GM08714 (cell line): ENCODE measurements around the gene TMPRSS9.
"Not testable (repeated sequence)": the region's sequence is repeated elsewhere in the genome, so short reads cannot be mapped to it uniquely, and the experiment has no call there.

Experiments used
- H3K4me3 ChIP-seq: fragments of 200-500 bp; sonication (Bioruptor generic); 2 replicates; pipeline ENCODE4 v1.5.1; 2014; ENCODE audit warnings: mild to moderate bottlenecking, low read length, inconsistent platforms
- ZNF274 ChIP-seq: IDR thresholded peaks from 2 replicates; pipeline ENCODE4 v1.6.1; 2012; ENCODE audit warnings: mild to moderate bottlenecking, low read depth, low read length

Gene TMPRSS9

DNA sequence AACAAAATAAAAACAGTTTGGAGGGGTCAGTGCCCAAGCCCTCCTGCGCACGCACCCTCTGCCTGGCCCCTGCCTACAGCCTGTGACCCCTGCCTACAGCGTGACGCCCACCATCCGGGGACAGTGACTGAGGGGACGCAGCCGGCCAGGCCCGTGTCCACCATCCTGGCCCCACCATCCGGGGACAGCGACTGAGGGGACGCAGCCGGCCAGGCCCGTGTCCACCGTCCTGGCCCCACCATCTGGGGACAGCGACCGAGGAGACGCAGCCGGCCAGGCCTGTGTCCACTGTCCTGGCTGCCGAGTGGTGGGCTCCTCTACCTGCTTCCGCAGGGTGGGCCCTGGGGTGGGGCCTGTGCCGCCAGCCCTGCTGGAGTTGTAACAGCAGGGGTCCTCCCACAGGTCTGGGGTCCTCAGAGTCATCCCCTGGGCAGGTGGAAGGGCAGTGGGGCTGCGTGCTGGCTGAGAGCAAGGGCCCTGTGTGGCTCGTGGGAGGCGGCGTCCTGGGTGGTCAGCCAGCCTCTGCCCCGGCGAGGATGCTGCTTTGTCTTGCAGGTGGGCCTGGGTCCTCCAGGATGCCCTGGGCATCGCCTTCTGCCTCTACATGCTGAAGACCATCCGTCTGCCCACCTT lies 17.3 kb upstream of the TMPRSS9 start:
- TF ChIP-seq ZNF274, result no peak
- no peak overlapping the region for H3K4me3 ChIP-seq

DNA sequence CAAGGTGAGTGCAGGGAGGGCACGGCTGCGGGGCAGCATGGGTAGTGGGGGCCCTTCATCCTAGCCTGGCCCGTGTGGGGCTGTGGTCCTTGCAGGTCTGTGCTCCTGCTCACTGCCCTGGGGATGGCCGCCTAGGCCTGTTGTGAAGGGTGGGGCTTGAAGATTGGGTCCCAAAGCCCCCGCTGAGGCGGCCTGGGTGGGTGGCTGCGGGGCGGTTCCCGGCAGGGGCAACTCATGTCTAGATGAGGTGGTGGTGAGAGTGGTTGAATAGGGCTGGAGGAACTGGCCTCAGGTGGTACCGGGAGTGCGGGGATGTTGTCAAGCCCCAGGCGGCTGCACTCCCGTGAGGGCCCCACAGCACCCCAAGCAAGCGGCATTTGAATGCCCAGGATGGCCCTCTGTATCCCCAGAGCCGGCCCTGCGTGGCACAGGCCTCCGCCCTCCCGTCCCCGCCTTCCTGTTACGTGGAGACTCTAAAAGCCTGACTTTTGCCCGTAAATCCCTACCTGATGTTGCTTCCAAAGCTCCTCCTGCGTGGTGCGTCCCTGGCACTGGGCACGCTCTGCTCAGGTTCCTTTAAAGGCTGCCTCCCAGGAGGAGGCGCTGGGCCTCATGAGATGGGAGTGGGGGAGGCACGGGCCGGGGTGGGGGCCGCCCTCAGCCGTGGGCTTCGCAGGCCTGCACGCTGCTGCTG lies 16.6 kb upstream of the TMPRSS9 start:
- H3K4me3 ChIP-seq, result no peak overlapping the region
- no peak for TF ChIP-seq ZNF274

DNA sequence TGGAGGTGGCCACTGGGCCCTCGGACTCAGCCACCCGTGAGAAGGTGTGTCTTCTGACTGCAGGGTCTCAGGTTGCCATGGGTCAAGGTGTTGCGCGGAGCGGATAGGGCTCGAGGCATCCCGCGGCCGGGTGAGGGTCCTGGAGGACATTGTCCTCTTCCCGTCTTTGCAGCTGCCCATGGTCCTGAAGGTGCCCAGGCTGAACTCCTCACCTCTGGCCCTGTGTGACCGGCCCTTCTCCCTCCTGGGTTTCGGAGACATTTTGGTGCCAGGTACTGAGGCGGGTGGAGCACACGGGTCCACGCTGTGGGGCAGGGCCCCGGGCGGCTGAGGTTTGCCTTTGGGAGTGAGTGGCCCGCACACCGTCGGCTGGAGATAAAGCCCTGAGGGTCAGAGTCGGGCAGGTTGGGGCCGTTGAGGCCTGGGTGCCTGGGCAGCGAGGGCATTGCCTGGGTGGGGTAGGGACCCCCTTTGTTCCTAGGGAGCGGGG lies 15.6 kb upstream of the TMPRSS9 start:
- no peak for TF ChIP-seq ZNF274
- no peak overlapping the region for H3K4me3 ChIP-seq

DNA sequence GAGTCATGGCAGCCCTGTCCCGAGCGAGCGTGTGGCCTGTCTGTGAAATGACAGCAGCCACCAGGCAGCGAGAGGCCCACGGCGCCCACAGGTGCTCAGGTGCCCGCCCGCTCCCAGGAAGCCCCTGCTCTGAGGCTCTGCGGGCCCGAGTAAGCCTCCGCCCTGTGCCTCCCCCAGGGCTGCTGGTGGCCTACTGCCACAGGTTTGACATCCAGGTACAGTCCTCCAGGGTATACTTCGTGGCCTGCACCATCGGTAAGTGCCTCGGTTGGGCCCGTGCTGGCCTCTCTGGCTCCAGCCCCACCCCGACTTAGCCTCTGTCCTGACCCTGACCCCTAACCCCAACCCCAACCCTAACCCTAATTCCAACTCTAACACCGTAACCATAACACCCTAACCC lies 15.0 kb upstream of the TMPRSS9 start:
- H3K4me3 ChIP-seq, result no peak overlapping the region
- TF ChIP-seq ZNF274, result no peak

DNA sequence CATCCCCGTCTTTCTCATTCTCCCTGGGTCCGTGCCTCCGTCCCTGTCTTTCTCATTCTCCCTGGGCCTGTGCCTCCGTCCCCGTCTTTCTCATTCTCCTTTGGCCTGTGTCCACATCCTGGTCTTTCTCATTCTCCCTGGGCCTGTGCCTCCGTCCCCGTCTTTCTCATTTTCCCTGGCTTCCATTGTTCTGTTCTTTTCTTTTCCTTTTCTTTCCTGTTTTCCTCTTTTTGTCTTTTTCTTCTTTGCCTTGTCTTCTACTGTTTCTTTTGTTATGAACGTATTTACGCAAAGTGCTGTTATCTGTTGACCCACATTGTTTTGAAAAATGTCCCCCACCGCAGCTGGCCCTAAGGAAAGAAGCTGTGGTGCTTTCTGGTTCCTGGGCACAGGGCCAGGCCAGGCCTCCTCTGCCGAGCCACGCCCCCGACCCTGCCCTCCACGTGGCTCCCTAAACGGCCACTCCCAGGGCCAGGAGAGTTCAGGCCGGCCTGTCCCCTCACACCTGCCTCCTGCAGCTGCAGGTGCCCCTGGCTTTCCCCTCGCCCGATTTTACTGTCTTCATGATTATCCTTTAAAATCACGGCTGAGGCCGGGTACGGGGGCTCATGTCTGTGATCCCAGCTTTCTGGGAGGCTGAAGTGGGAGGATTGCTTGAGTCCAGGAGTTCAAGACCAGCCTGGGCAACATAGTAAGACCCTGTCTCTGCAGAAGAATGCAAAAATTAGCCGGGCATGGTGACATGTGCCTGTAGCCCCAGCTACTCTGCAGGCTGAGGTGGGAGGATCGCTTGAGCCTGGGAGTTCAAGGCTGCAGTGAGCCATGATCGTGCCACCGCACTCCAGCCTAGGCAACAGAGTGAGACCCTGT lies 14.0 kb upstream of the TMPRSS9 start:
- no peak overlapping the region for H3K4me3 ChIP-seq
- TF ChIP-seq ZNF274, result no peak

DNA sequence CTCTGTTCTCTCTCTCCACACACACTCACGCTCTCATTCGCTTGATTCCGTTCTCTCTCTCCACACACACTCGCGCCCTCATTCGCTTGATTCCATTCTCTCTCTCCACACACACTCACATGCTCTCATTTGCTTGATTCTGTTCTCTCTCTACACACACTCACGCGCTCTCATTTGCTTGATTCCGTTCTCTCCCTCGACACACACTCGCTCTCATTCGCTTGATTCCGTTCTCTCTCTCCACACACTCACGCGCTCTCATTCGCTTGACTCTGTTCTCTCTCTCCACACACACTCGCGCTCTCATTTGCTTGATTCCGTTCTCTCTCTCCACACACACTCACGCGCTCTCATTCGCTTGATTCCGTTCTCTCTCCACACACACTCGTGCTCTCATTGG lies 10.2 kb upstream of the TMPRSS9 start:
- H3K4me3 ChIP-seq, result not testable (repeated sequence)

DNA sequence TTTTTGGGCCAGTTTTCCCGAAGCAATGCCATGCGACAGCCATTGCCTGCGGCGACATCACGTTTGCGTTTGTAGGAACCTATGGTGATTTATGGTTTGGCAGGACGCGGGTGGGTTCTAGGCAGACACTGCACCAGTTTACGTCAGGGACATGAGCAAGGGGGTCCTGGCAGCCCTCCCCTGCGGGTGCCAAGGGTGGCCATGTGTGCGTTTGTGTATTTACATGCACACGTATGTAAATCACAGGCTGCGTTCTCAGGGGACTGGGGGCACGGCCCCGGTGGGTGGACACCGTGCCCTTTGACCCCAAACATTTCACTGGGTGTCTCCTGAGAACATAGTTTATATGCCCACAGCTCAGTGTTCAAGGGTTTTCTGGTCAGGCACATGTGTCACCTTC lies 9.4 kb upstream of the TMPRSS9 start:
- TF ChIP-seq ZNF274, result no peak
- no peak overlapping the region for H3K4me3 ChIP-seq

DNA sequence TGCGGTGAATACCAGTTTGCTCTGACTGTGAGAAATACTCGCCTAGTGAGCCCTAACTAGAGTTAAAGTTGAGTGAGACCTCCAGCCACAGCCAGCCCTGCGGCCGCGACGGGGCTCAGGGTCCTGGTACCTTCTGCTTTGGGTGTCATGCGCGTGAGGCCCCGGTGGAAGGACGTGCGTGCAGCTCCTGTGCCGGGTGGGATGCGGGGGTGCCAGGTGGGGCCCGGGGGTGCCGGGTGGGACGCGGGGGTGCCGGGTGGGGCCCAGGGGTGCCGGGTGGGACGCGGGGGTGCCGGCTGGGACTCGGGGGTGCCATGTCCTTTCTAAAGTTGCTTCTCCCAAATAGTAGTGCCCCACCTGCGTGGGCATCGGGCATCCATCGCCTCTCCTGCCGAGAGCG lies 8.5 kb upstream of the TMPRSS9 start:
- TF ChIP-seq ZNF274, result no peak
- no peak overlapping the region for H3K4me3 ChIP-seq

DNA sequence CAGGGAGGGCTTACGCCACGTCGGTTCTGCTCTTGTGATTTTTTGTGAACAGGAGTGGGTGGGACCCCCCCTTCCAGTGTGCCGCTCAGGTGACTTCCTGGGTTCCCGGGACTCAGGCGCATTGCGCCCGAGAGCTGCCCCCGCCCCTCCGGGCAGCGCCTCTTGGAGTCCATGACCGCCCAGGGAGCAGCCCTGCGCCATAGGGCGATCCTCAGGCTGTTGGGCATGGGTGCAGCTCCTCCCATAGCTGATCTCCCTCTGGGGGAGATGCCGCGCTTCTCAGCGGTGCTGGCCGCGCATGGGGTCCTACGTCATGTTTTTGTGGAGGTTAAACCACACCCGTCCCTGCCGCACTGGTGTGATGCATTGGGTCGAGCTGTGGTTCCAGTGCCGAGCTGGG lies 7.9 kb upstream of the TMPRSS9 start:
- H3K4me3 ChIP-seq, result no peak overlapping the region
- TF ChIP-seq ZNF274, result no peak

DNA sequence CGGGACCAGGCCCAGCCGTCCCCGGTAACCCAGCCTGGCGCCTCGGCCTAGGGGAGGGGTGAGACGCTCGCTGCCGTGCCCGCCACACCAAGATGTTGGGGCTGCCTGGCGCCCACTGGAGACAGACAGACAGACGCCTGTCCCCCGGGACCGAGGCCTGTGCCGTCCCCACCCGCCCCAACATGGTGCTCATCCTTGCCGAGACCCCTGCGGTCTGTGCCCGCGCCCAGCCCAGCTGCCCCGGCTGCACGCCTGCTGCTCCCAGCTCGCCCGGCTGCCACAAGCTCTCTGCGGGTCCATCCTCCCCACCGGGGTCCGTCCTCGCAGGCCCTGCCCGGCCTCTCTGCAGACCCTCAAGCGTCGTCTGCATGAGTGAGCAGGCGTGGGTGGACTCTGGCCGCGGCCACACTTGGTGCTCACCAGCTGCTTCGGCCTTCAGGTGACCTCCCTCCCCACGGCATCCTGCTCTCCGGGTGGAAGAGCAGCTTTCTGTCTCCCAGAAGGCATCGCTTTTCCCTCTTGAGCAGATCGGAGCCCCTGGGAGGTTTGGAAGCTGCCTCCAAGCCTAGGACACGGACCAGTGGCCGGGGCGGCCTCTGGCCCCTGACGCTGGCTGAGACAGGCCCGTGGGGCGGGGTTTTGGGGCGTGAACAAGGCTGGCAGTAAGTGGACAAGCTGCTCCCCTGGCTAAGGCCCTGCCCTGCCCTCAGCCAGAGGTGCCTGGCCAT lies 6.7 kb upstream of the TMPRSS9 start:
- no peak for TF ChIP-seq ZNF274

DNA sequence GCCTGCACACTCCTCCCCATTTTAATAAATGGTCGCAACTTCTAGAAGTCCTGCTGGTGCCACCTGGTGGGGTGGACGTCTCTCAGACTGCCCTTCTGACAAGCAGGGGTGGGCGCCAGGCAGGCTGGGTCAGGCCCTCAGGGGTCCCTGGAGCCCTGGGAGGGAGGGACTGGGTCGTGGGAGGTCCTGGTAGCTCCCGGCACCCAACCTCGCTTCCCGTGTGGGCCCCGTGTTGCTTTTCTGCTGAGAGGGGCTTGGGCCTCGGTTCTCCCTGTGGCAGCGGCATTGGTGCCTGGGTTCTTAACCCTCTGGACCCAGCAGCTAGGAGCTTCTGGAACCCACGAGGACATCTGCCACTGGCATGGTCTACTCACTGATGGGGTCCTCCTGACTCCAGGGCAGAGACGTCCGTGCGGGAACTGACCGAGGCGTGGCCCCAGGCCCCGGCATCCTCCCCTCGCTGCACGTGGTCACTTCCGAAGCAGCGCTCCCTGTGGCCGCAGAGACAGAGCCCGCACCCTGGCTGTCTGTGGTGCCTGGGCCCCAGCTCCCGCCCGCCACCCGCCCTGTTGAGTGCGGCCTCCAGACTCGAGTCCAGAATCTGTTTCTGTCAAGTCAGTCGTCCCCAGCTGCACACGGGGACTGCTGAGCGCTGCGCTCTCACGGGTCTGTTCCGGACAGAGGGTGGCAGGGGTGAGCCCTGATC lies 6.0 kb upstream of the TMPRSS9 start:
- TF ChIP-seq ZNF274, result no peak
- no peak overlapping the region for H3K4me3 ChIP-seq

More for the DNA sequence above, 6.7 kb upstream of the TMPRSS9 start:
- no peak overlapping the region for H3K4me3 ChIP-seq

DNA sequence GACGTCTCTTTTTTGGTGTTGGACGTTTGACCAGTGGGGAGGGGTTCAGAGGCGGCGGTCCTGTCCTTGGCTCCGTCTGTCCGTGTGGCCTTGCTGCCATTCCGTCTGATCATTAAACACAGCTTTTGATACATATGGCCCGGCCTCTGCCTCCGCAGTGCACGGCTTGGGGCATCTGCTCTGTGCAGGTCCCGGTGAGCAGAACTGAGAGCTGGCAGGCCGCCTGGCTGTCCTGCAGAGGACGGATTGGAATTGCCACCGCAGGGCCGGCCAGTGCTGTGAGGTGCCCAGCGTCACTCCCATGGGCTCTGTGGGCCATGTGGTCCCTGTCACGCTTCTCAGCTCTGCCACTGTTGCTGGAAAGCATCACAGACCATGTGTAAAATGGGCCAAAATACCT lies 5.4 kb upstream of the TMPRSS9 start:
- no peak for TF ChIP-seq ZNF274
- H3K4me3 ChIP-seq, result no peak overlapping the region

DNA sequence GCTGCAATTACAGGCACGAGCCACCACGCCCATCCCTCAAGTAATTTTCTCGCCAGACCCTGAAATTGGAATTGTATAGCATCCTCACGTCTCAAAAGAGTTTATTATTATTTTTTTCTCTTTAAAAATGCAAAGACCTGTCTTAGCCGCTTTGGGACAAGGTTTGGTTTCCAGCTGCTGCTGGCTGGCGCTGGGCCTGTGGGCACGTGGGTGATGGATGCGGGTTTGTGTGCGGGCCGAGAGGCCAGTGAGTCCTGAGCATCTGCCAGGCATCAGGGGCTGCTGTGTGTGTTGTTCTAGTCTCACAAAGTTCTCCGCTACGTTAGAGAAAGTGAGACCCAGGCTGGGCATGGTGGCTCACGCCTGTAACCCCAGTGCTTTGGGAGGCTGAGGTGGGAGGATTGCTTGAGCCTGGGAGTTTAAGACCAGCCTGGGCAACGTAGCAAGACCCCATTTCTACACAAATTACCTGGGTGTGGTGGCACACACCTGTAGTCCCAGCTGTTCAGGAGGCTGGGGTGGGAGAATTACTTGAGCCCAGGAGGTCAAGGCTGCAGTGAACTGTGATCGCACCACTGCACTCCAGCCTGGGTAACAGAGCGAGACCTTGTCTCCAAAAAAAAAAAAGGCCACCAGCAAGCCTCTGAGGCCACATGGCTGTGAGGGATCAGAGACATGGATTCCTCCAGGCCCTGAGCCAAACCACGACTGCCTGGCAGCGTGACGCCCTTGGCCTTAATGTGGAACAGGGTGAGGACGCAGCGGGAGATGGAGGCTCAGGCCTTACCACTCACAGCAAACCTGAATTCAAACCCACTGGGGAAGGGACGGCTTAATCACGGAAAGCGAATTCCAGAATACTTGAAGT lies 4.7 kb upstream of the TMPRSS9 start:
- TF ChIP-seq ZNF274, result no peak
- H3K4me3 ChIP-seq, result no peak overlapping the region
